HL-60/S4 treated with phorbol 12-myristate 13-acetate at 8.2 ng/mL for 4 days and 3 days (cell line): ENCODE measurements around the gene CWC25.
"Not testable (repeated sequence)": the region's sequence is repeated elsewhere in the genome, so short reads cannot be mapped to it uniquely, and the experiment has no call there.

Source experiments
- in situ Hi-C: fragments of 300-500 bp; cut with MboI; formaldehyde crosslinking; loops from 2 replicates; pipeline ENCODE4 v1.15.0; 2022; ENCODE audit warnings: low sequenced_read_pairs

CWC25 gene

DNA sequence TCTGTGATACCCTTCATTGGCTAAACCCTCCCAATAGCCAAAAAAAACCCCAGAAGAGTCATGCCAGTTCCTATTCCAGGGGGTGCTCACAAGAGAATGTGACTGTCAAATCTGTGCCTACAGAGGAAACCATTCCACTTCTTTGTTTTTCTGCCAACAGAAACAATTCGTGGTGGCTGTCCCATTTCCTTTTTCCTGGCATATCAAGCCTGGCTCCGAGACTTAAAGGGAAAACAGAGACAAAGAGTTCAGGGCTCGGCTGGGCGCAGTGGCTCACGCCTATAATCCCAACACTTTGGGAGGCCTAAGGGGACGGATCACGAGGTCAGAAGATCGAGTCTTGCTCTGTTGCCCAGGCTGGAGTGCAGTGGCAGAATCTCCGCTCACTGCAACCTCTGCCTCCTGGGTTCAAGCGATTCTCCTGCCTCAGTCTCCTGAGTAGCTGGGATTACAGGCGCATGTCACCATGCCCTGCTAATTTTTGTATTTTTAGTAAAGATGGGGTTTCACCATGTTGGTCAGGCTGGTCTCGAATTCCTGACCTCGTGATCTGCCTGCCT lies 34.9 kb downstream of the CWC25 start:
- in situ Hi-C loops, result not testable (repeated sequence)

DNA sequence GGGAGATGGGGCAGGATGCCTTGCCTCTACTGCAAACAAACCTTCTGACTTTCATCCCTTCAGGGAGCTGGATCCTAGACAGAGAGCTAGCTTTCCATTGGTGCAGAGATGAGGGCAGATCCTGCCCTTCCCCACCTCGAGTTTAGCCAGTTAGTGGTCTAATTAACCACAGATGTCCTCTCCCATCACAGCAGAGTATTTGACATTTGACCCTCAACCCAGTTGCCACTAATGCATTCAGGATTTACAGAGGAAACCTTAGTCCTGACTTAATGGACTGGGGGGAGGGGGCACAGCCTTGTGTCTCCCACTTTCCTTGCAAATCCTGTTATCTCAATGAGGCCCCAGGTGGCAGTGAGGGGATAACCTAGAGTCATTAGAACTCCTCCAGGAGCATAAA lies 35.9 kb downstream of the CWC25 start:
- in situ Hi-C loops, result no loop called here

DNA sequence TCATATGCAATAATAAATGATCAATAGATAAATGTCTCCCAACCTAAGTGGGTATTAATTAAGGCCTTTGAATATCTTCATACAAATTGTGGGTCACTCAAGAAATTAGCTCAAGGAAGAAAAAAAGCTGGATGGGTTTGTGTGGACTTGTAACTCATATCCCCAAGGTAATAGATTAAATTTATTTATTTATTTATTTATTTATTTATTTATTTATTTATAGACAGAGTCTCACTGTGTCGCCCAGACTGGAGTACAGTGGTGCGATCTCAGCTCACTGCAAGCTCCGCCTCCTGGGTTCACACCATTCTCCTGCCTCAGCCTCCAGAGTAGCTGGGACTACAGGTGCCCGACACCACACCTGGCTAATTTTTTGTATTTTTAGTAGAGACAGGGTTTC lies 37.1 kb downstream of the CWC25 start:
- in situ Hi-C loops, result not testable (repeated sequence)

DNA sequence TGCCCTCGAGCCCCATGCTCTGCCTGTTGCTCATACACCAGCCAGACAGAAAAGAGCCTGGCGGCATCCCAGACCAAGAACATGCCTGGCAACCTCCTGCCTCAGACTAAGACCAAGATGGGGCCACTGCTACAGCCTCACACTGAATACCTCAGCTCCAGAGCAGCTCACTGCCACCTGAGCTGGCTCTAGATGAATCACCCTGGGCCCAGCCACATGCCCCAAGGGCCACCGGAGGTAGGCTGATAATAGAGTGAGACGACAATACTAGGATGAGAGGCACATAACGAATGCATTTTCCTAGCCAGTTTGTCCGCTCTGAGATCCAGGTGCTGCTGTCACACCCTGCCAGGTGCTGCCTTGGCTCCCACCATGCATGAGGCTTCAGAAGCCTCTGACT lies 38.7 kb downstream of the CWC25 start:
- in situ Hi-C loops, result no loop called here

DNA sequence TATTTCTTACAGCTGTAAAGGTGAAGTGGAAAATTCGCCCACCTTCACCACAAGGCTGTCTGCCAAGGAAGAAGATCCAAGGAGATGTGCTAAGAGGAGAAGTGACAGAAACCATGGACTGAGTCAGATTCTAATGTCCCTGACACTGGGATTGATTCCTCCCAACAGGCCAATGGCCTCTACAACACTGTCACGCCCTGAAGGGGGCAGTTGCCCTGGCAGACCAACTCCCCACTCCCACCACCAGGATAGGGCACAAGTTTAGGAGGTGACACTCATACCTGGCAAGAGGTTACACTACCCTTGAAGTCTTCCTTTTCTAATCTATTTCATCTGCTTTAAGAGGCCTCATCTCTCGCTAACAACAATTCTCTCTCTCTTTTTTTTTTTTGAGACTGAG lies 41.9 kb downstream of the CWC25 start:
- in situ Hi-C loops, result no loop called here

DNA sequence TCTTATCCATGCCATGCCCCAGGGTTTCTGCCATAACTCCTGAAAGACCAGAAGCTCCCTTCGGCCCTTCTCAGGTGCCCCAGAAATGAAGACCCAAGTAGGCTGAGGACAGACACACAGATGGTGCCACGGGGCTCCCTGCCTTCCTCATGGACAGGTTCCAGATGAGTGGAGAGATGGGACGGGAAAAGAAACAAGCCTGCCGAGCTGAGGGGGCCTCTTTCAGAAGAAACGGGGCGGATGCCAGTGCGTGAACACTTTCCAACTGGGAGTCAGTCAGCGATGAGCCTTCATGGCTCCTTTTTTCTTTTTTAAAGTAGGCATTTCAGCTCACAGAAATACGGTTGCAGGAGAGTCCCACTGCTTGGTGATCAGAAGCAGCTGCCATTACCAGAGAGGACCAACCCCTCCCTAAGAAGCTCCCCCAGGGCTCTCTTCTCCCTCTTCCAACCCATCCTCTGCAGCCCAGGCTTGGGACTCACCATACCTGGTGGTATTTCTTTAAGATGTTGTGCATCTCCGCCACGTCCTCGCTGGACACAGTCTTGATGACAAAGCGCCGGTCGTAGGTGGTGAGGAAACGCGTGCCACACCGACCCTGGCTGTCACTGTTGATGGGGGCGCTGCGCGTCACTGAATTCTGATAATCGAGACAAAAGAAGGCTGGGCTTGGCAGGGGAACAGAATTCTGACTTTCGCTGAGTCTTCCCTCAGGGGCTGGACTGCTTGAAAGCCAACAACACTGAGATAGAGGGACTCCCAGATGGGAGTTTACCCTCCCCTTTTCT lies 45.0 kb downstream of the CWC25 start:
- in situ Hi-C loops, result no loop called here

DNA sequence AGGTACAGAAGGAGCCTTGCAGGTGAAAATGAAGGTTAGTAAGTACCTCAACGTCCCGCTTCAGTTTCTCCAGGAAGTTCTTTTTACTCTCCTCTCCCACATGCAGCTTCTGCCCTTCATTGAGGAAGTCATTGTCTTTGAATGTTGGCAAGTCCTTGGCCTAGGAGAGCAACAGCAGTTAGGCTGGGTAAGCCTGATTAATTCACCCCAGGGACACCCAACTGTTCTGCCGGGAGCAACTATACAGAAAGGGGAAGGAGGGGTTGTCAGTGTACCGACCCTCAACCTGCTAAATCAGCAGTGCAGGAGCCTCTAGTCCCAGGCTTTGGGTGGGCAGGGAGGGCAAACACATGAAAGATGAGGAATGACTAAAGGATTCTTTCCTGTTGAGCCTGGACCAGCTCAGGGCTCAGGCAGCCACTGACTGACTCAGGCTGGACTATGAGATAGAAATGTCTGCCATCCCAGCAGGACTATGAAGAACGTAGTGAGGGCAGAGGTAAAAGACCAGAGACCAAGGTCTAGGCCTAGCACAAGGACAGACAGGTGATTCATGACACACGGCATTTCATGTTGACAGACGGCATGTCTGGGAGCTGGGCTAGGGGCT lies 47.4 kb downstream of the CWC25 start:
- in situ Hi-C loops, result no loop called here

DNA sequence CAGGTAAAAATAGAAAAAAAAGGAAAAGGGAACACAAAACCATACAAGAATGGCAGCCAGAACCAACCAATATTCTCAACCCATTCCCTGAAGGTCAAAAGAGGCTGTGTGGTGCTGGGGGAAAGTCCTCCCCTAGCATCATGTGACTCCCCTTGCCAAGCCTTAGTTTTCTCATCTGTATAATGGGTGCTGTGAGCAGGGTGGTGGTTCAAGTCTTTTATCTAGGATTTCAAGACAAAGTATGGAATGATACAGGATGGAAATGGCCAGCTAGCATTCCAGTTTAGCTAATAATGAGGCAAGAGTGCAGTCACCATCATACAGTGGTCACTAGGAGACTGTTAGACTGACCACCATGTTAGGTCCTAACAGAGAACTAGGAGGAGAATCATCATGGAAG lies 51.9 kb downstream of the CWC25 start:
- in situ Hi-C loops, result no loop called here

DNA sequence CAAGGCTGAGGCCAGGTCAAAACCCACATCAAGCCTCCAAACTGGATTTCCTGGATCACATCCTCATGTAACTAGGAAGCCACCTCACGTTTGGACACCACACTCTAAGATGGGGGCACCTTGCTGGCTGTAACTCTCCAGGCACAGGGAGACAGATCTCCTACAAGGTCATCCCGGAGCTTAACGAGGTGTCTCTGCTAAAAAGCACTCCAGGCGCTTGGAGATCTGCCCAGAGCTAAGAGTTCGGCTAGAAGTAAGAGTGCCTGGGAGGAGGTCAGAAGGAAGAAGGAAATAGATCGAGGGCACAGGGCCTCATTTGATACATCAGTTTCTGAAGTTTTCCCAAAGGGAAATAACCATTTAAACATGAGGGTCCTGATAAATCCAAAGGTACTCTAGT lies 56.7 kb downstream of the CWC25 start:
- in situ Hi-C loops, result no loop called here

DNA sequence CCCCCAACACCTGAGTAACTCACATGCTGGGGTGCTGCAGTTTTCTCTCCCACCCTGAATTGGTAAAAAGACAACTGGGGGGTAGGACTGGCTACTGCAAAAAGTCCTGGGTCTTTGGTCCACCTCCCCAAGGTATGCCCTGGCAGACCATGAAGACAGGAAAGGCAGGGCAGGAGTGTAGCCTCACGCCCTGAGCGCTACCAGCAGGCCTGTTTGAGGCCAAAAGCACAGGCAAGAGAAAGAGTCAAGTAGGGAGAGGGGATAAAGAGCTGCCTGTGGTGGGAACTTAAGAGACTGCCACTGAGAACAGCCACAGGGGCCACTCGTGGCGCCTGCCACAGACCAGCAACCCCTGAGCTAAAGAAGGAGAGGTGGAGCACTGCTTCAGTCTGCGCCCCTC lies 58.8 kb downstream of the CWC25 start:
- in situ Hi-C loops, result no loop called here

DNA sequence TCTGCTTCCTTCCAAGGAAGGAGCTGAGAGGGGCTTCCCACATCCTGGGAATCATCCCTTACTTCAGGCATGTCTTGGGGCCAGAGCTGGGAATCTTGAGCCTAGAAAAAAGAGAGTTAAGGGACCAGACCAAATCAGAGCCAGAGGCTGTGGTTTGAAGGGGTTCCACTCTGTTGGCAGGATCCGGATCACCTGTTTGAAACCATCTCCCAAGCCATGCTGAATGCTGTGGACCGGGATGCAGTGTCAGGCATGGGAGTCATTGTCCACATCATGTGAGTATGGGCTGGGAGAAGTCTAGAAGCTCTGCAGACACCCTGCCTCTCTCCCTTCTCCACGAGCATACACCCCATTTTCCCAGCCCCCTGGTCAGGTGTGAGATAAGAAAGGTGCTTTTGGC lies 62.9 kb downstream of the CWC25 start:
- in situ Hi-C loops, result no loop called here

DNA sequence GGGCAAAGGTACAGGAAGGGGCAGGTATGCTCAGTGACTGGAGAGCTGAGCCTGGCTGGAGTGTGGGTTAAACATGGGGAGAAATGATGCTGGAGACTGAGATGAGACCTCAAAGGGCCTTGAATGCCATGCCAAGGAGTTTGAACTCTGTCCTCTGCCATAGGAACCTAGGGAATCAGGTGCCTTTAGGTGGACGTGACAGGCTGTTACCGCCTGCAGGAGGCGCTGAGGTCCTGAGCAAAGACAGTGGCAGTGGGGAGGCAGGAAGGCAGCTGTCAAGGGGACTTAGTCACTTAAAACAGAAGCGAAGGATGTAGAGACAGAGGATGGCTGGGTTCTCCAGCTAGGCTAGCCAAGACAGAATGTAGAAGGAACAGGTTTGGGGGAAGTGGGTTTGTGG lies 63.5 kb downstream of the CWC25 start:
- in situ Hi-C loops, result no loop called here

DNA sequence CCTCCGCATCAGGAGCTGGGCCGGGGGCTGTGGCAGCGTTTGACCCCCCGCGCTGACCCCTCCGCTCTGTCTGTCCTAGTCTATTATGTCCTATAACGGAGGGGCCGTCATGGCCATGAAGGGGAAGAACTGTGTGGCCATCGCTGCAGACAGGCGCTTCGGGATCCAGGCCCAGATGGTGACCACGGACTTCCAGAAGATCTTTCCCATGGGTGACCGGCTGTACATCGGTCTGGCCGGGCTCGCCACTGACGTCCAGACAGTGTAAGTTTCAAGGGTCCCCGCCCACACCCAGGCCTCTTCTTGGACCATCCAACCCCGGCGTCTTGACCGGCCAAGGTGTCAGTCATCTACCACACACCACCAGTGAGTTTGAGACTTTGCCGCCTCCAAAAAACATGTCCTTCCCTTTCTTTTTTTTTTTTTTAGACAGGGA lies 72.0 kb downstream of the CWC25 start:
- in situ Hi-C loops, result loop anchor here (10.0 kb wide), 1 partner anchor 62 kb away; no protein-coding TSS in a partner anchor

DNA sequence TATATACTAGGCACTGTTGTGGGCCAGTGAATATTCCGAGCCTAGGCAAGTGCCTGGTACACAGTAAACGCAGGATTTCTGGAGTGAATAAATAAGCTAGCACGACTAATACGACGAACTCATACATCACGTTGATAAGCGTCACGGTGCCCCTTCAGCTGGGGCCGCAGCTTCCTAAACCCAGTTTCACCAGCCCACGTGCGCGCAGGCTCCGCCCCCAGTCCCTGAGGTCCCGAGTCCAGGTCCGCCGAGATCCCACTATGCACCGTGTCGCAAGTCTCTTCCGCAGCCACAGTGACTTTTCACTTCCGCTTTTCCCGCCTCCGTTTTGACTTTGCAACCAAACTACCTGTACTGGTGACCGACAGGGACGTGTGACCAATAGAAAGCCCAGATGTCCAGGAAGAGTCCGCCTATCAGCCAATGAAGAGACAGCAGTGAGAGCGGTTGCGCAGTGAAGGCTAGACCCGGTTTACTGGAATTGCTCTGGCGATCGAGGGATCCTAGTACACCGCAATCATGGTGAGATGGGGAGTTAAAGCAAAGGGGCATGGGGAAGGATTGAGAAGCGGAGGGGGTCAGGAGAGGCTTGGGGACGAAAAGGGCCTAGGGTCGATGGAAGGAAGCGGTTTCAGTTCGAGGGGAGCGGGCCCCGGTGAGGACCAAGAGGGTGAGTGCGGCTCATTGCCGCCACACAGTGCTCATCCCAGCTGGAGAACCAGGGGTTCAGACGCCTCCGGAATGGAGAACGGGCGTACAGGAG lies 72.6 kb downstream of the CWC25 start, which contains the start of gene PSMB3:
TSS of gene PSMB3 (plus strand) at position 434 of the 763 bp plus-strand sequence. CDS start at position 520, 86 bp downstream.
- in situ Hi-C loops, result loop anchor here (10.0 kb wide), 1 partner anchor 62 kb away; no protein-coding TSS in a partner anchor

DNA sequence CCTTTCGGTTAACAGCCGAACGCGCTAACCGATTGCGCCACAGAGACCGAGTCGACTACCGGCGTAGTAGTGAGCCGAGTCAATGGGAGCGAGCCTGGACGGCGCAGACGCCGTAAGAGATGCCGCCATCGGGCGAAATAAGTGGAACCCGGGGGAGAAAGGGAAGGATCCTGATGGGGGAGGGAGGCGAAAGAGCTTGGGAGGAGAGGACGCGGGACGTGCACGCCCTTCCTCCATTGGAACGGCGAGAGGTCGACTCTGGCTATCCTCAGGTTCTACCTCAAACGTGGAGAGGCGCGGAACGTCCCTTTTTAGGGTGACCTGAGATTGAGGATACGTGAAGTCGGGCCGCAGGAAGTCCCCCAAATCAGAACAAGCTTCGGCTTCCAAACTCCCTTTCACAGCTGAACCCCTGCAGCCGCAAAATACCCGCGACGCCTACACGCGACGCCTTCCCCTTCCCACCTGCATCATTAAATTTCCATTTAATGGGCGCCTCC lies 73.3 kb downstream of the CWC25 start:
- in situ Hi-C loops, result loop anchor here (10.0 kb wide), 1 partner anchor 63 kb away; no protein-coding TSS in a partner anchor

DNA sequence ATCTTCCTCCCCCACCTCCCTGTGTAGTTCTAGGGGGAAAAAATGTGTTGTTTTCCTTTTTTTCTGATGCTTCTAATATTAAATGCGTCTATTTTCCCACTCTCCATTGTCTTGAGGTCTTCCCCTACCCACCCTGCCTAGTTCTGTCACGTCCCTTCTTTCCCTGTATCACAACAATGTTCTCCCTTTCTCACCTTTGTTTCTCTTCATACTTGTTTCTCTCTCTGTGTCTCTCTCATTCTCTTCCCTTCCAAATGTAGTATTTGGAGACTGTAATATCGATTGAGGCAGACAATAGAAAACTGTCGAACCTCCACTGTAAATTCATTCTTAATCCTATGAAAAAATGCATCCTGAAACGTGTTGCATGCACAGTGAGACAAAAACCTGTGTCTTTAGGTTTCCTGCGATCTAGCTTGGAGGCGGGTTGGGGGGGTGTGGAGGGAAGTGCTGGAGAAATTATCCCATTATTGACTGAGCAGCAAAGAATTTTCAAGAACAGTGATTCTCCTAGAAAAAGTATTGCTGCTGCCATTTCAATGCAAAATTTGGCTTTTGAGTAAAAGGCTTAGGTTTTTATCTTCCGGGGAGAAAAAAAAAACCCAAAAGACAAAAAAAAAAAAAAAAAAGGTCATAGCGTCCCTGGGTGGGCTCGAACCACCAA lies 73.8 kb downstream of the CWC25 start:
- in situ Hi-C loops, result loop anchor here (10.0 kb wide), 1 partner anchor 64 kb away; no protein-coding TSS in a partner anchor
